Liver (tissue), 9 donors: Measurements from ENCODE around the gene OASL. TPM values are rescaled to one million over a fixed set of nuclear protein-coding genes. Genes with fewer than 3 reads are reported as not detected.

ENCODE experiments used
- DNase-seq: peaks from one replicate; pipeline ENCODE4 v3.0.0-alpha.2; 2017; ENCODE audit warnings: low spot score
- H3K27ac ChIP-seq, 2 donors: one replicate each; pipeline ENCODE4 v1.7.0; 2013; ENCODE audit warnings: inconsistent platforms in 2 of 2, low read length in 2 of 2, control low read depth in 1 of 2, low read depth in 1 of 2, mild to moderate bottlenecking in 1 of 2
- H3K27me3 ChIP-seq, 4 donors: one replicate each; pipeline versions ENCODE4 v1.6.1 to v1.7.0; 2013; ENCODE audit warnings: low read length in 3 of 4, inconsistent platforms in 1 of 4, mild to moderate bottlenecking in 1 of 4, moderate library complexity in 1 of 4; ENCODE audit not compliant: control insufficient read depth in 4 of 4, insufficient read depth in 4 of 4
- H3K36me3 ChIP-seq, 4 donors: one replicate each; pipeline versions ENCODE4 v1.6.1 to v1.7.0; 2013; ENCODE audit warnings: low read length in 3 of 4, mild to moderate bottlenecking in 3 of 4, low read depth in 1 of 4, moderate library complexity in 1 of 4; ENCODE audit not compliant: control insufficient read depth in 4 of 4, insufficient read depth in 3 of 4
- H3K4me1 ChIP-seq, 4 donors: one replicate each; pipeline versions ENCODE4 v1.6.1 to v1.7.0; 2013; ENCODE audit warnings: low read length in 3 of 4, mild to moderate bottlenecking in 3 of 4, moderate library complexity in 1 of 4; ENCODE audit not compliant: control insufficient read depth in 4 of 4, insufficient read depth in 4 of 4
- H3K4me3 ChIP-seq, 3 donors: one replicate each; pipeline versions ENCODE4 v1.6.1 to v1.7.0; 2013; ENCODE audit warnings: low read length in 3 of 3, control low read depth in 1 of 3, low read depth in 1 of 3, mild to moderate bottlenecking in 1 of 3
- H3K9ac ChIP-seq, 2 donors: one replicate each; pipeline ENCODE4 v1.7.0; 2013; ENCODE audit warnings: low read length in 2 of 2, mild to moderate bottlenecking in 2 of 2, moderate library complexity in 2 of 2, control low read depth in 1 of 2, low read depth in 1 of 2
- H3K9me3 ChIP-seq, 4 donors: one replicate each; pipeline versions ENCODE4 v1.6.1 to v1.7.0; 2013; ENCODE audit warnings: low read length in 3 of 4; ENCODE audit not compliant: control insufficient read depth in 4 of 4
- GABPA ChIP-seq, 2 donors: IDR thresholded peaks in 1 of 2; conservative IDR thresholded peaks in 1 of 2; 2 replicates each; pipeline ENCODE4 v1.6.1; 2016; ENCODE audit warnings: antibody characterized with exemption in 2 of 2, mild to moderate bottlenecking in 1 of 2, moderate library complexity in 1 of 2
- HNF4A ChIP-seq, 2 donors: conservative IDR thresholded peaks; 2 replicates each; pipeline ENCODE4 v1.6.1; 2016; ENCODE audit warnings: antibody characterized with exemption in 2 of 2, mild to moderate bottlenecking in 2 of 2
- NR2F2 ChIP-seq: IDR thresholded peaks from 2 replicates; pipeline ENCODE4 v1.6.1; 2016; ENCODE audit warnings: antibody characterized with exemption
- RAD21 ChIP-seq, 2 donors: IDR thresholded peaks; 2 replicates each; pipeline ENCODE4 v1.6.1; 2016; ENCODE audit warnings: antibody characterized with exemption in 2 of 2, mild to moderate bottlenecking in 2 of 2
- RXRA ChIP-seq, 2 donors: IDR thresholded peaks; 2 replicates each; pipeline ENCODE4 v1.6.1; 2017 to 2018; ENCODE audit warnings: antibody characterized with exemption in 2 of 2, mild to moderate bottlenecking in 1 of 2
- SP1 ChIP-seq: IDR thresholded peaks from 2 replicates; pipeline ENCODE4 v1.6.1; 2018; ENCODE audit warnings: antibody characterized with exemption, mild to moderate bottlenecking
- TAF1 ChIP-seq: conservative IDR thresholded peaks from 2 replicates; pipeline ENCODE4 v1.6.1; 2016; ENCODE audit warnings: antibody characterized with exemption, mild to moderate bottlenecking
- YY1 ChIP-seq: IDR thresholded peaks from 2 replicates; pipeline ENCODE4 v1.6.1; 2016; ENCODE audit warnings: antibody characterized with exemption, mild to moderate bottlenecking
- WGBS: extraction: QIAGEN DNeasy Blood & Tissue Kit; methylation state at CpG from one replicate; pipeline ENCODE4 v1.1.7; 2013; 5-methylcytosine and 5-hydroxymethylcytosine counted together
- polyA plus RNA-seq, 2 donors: library from polyadenylated mRNA; stranded (reverse) in 1 of 2; unstranded in 1 of 2; fragments of 200-250 nt in 1 of 2; fragments of >200 nt in 1 of 2; fragmentation: Nextera tagmentation in 1 of 2; extraction: Ambion mirVana in 1 of 2; gene quantifications; one replicate each; pipeline versions ENCODE4 v1.2.1 to v1.2.3, GENCODE V29; 2013 to 2015
- total RNA-seq, 2 donors: library from RNA; depleted of rRNA; stranded (reverse); fragments of >200 nt; gene quantifications; one replicate each; pipeline ENCODE4 v1.2.3, GENCODE V29; 2014
- TF ChIP-seq, protein P1 (sequence below): IDR thresholded peaks from 2 replicates; pipeline ENCODE4 v1.6.1; 2016; ENCODE audit warnings: antibody characterized with exemption
- TF ChIP-seq, protein P2 (sequence below): IDR thresholded peaks from 2 replicates; pipeline ENCODE4 v1.6.1; 2016; ENCODE audit warnings: antibody characterized with exemption
- TF ChIP-seq, protein P3 (sequence below): IDR thresholded peaks from 2 replicates; pipeline ENCODE4 v1.6.1; 2016; ENCODE audit warnings: antibody characterized with exemption
- TF ChIP-seq, protein P4 (sequence below): fragments of 150-350 bp; IDR thresholded peaks from 2 replicates; pipeline ENCODE4 v1.5.1; 2017; ENCODE audit warnings: improper control_type of control experiment, low read depth, low read length; ENCODE audit not compliant: missing input control
- donor health status: healthy.
- donor health status: healthy.
- donor health status: healthy.
- donor health status: healthy.
- donor health status: healthy.

The OASL gene
- total and polyA plus RNA-seq, 4 donors = 0.89 to 4.5 (median 3.1) TPM

DNA sequence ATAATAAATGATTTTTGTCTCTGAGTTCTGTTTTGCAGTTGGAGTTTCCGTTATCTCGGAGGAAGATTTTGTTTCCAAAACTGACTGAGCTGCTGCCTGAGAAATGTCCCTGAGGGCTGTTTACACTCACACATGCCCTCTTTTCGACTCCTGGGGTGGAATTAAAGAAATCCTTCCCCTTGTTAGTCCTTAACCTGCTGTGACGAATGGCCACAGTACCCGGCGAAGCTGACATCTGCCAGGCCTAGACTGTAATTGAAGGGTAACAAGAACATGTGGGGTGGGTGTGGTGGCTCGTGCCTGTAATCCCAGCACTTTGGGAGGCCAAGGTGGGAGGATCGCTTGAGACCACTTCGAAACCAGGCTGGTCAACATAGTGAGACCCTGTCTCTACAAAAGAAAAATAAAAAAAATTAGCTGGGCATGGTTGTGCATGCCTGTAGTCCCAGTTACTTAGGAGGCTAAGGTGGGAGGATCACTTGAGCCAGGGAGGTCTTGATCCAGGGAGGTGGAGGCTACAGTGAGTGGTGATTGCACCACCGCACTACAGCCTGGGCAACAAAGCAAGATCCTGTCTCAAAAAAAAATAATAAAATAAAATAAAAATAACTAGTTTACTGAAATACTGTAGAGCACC, 8.4 kb downstream of the OASL start:
- Histone ChIP-seq H3K27ac (no peak overlapping the region), H3K4me3 (no peak overlapping the region), H3K27me3 (no peaks in the 10 kb centered on the region), H3K9me3 (no peaks in the 10 kb centered on the region), H3K9ac (no peak overlapping the region), H3K4me1 (peaks cover 1 to 11% (median 9%) of the 10 kb centered on the region in 4 donors), H3K36me3 (peaks cover 0 to 6% (median 0%) of the 10 kb centered on the region in 4 donors)
- TF ChIP-seq, protein P1, sequence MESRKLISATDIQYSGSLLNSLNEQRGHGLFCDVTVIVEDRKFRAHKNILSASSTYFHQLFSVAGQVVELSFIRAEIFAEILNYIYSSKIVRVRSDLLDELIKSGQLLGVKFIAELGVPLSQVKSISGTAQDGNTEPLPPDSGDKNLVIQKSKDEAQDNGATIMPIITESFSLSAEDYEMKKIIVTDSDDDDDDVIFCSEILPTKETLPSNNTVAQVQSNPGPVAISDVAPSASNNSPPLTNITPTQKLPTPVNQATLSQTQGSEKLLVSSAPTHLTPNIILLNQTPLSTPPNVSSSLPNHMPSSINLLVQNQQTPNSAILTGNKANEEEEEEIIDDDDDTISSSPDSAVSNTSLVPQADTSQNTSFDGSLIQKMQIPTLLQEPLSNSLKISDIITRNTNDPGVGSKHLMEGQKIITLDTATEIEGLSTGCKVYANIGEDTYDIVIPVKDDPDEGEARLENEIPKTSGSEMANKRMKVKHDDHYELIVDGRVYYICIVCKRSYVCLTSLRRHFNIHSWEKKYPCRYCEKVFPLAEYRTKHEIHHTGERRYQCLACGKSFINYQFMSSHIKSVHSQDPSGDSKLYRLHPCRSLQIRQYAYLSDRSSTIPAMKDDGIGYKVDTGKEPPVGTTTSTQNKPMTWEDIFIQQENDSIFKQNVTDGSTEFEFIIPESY = no peak
- TF ChIP-seq RXRA (IDR thresholded peaks at IDR 0.05) = no peak
- no peak for TF ChIP-seq RAD21 (IDR thresholded peaks at IDR 0.05)
- no peak for TF ChIP-seq GABPA (IDR thresholded peaks at IDR 0.05 in 1 of 2, conservative IDR thresholded peaks at IDR 0.05 in 1 of 2)
- no peak for TF ChIP-seq NR2F2
- TF ChIP-seq HNF4A (conservative IDR thresholded peaks at IDR 0.05) = no peak
- TF ChIP-seq, protein P2, sequence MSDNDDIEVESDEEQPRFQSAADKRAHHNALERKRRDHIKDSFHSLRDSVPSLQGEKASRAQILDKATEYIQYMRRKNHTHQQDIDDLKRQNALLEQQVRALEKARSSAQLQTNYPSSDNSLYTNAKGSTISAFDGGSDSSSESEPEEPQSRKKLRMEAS = no peak
- no peak for TF ChIP-seq TAF1
- TF ChIP-seq YY1 = no peak
- TF ChIP-seq SP1 = no peak
- TF ChIP-seq, protein P3, sequence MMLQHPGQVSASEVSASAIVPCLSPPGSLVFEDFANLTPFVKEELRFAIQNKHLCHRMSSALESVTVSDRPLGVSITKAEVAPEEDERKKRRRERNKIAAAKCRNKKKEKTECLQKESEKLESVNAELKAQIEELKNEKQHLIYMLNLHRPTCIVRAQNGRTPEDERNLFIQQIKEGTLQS = no peak
- WGBS = 91% methylated on average over 10 of the region's 10 CpGs
- no peak for DNase-seq

DNA sequence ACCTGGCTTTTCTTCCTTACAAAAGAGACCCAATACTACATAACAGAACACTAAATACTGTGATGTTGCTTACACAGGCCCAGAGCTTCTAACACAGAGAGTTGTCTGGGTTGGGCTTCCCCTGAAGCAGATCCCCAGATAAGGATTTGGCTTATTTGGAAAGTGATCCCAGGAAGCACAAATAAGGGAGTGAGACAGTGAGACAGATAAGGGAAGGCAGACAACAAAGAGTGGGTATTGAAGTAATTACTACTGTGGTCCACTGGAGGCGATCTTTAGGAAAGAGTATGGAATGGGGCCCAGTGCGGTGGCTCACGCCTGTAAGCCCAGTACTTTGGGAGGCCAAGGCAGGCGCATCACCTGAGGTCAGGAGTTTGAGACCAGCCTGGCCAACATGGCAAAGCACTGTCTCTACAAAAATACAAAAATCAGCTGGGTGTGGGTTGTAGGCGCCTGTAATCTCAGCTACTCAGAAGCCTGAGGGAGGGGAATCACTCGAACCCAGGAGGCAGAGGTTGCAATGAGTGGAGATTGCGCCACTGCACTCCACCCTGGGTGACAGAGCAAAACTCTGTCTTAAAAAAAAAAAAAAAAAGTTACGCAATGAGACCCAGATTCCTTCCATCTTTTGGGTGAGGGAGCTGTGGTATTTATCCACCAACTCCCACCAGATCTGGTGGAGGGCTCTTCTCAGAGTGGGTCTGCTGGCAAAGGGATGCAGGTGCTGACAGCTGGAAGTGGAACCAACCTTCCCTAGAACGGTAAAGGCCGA, 12.6 kb downstream of the OASL start:
- peaks cover 0 to 4% (median 0%) of the 10 kb centered on the region in 4 donors for H3K36me3 ChIP-seq
- DNase-seq = no peak
- peaks cover 1 to 25% (median 18%) of the 10 kb centered on the region in 4 donors for H3K4me1 ChIP-seq
- 75% methylated on average over 10 of the region's 10 CpGs for WGBS
- H3K4me3 ChIP-seq = no peak overlapping the region
- H3K9me3 ChIP-seq = no peaks in the 10 kb centered on the region
- TF ChIP-seq, protein P4, sequence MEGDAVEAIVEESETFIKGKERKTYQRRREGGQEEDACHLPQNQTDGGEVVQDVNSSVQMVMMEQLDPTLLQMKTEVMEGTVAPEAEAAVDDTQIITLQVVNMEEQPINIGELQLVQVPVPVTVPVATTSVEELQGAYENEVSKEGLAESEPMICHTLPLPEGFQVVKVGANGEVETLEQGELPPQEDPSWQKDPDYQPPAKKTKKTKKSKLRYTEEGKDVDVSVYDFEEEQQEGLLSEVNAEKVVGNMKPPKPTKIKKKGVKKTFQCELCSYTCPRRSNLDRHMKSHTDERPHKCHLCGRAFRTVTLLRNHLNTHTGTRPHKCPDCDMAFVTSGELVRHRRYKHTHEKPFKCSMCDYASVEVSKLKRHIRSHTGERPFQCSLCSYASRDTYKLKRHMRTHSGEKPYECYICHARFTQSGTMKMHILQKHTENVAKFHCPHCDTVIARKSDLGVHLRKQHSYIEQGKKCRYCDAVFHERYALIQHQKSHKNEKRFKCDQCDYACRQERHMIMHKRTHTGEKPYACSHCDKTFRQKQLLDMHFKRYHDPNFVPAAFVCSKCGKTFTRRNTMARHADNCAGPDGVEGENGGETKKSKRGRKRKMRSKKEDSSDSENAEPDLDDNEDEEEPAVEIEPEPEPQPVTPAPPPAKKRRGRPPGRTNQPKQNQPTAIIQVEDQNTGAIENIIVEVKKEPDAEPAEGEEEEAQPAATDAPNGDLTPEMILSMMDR = peak; percentile 20
- no peak for TF ChIP-seq YY1
- no peak for TF ChIP-seq HNF4A (conservative IDR thresholded peaks at IDR 0.05)
- no peak for TF ChIP-seq RAD21 (IDR thresholded peaks at IDR 0.05)
- peak overlapping the region; percentile 92 to 93 for H3K27ac ChIP-seq
- H3K27me3 ChIP-seq = no peaks in the 10 kb centered on the region
- H3K9ac ChIP-seq = peak overlapping the region; percentile 36 to 37
